ENCODE results near the gene GRK5.

Gene GRK5

GRCh38 chr10:119480667-119481066, 273.3 kb downstream of the GRK5 start:
- Mint-ChIP-seq H3K36me3 (ENCODE audit: low read depth) (no peaks in the 10 kb centered on the region), H3K9me3 (no peaks in the 10 kb centered on the region), H3K4me3 (no peak overlapping the region), H3K27ac (no peak overlapping the region), H3K4me1 (peaks cover 5% of the 10 kb centered on the region), H3K27me3 (ENCODE audit: low read depth) (peaks cover 63% of the 10 kb centered on the region)
- TF ChIP-seq, protein P1, sequence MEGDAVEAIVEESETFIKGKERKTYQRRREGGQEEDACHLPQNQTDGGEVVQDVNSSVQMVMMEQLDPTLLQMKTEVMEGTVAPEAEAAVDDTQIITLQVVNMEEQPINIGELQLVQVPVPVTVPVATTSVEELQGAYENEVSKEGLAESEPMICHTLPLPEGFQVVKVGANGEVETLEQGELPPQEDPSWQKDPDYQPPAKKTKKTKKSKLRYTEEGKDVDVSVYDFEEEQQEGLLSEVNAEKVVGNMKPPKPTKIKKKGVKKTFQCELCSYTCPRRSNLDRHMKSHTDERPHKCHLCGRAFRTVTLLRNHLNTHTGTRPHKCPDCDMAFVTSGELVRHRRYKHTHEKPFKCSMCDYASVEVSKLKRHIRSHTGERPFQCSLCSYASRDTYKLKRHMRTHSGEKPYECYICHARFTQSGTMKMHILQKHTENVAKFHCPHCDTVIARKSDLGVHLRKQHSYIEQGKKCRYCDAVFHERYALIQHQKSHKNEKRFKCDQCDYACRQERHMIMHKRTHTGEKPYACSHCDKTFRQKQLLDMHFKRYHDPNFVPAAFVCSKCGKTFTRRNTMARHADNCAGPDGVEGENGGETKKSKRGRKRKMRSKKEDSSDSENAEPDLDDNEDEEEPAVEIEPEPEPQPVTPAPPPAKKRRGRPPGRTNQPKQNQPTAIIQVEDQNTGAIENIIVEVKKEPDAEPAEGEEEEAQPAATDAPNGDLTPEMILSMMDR (IDR thresholded peaks at IDR 0.05; ENCODE audit: unreplicated experiment in 3 of 3) = no peak

DNA sequence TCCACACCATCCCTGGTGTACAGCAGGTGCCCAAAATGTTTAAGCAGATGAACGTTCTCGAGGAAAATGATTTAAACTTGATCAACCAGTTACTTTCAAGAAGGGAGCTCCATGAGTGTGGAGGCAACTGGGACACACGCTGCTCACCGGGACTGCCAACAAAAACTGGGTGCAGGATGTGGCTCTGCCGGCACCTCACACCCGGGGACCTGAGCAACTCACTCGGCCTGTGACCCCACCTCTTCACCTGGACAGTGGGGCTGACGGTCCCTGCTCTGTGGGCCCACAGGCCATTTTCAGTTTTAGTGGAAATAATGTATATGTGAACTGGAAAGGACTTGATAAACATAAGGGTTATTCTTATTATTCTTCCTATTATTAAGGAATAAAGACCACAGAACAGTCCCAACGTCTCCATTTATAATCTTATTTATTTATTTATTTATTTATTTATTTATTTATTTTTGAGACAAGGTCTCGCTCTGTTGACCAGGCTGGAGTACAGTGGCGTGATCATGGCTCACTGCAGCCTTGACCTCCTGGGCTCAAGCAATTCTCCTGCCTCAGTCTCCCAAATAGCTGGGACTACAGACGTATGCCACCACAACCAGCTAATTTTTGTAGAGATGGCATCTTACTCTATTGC, 274.5 kb downstream of the GRK5 start:
- H3K4me1 Mint-ChIP-seq = peaks cover 5% of the 10 kb centered on the region
- no peak overlapping the region for H3K4me3 Mint-ChIP-seq
- peaks cover 58% of the 10 kb centered on the region for H3K27me3 Mint-ChIP-seq (ENCODE audit: low read depth)
- no peak overlapping the region for H3K27ac Mint-ChIP-seq
- TF ChIP-seq, protein P1 (IDR thresholded peaks at IDR 0.05; ENCODE audit: unreplicated experiment in 3 of 3) = no peak
- H3K9me3 Mint-ChIP-seq = no peaks in the 10 kb centered on the region
- H3K36me3 Mint-ChIP-seq (ENCODE audit: low read depth) = no peaks in the 10 kb centered on the region

DNA sequence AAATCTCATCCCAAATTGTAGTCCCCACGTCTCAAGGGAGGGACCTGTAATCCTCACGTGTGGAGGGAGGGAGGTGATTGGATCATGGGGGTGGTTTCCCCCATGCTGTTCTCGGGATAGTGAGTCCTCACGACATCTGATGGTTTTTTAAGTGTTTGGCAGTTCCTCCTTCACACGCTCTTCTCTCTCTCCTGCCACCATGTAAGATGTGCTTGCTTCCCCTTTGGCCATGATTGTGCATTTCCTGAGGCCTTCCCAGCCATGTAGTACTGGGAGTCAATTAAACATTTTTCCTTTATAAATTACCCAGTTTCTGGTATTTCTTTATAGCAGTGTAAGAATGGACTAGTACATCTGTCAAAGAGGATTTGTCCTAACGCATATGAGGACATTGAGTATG, 275.6 kb downstream of the GRK5 start:
- Mint-ChIP-seq H3K4me1 (peaks cover 5% of the 10 kb centered on the region), H3K27ac (no peak overlapping the region), H3K4me3 (no peak overlapping the region), H3K9me3 (no peaks in the 10 kb centered on the region), H3K36me3 (ENCODE audit: low read depth) (no peaks in the 10 kb centered on the region), H3K27me3 (ENCODE audit: low read depth) (peaks cover 55% of the 10 kb centered on the region)
- TF ChIP-seq, protein P1 (IDR thresholded peaks at IDR 0.05; ENCODE audit: unreplicated experiment in 3 of 3) = no peak

- peaks cover 4% of the 10 kb centered on the region for H3K4me1 Mint-ChIP-seq
- no peak overlapping the region for H3K27ac Mint-ChIP-seq
- peaks cover 48% of the 10 kb centered on the region for H3K27me3 Mint-ChIP-seq (ENCODE audit: low read depth)
- TF ChIP-seq, protein P1 (IDR thresholded peaks at IDR 0.05; ENCODE audit: unreplicated experiment in 3 of 3) = no peak
- H3K4me3 Mint-ChIP-seq = no peak overlapping the region
- no peaks in the 10 kb centered on the region for H3K9me3 Mint-ChIP-seq
- no peaks in the 10 kb centered on the region for H3K36me3 Mint-ChIP-seq (ENCODE audit: low read depth)
Measured at GRCh38 chr10:119483839-119484238, 276.5 kb downstream of the GRK5 start.

- Mint-ChIP-seq H3K9me3 (no peaks in the 10 kb centered on the region), H3K4me3 (no peak overlapping the region), H3K4me1 (peaks cover 7% of the 10 kb centered on the region), H3K27me3 (ENCODE audit: low read depth) (peaks cover 21% of the 10 kb centered on the region), H3K27ac (no peak overlapping the region), H3K36me3 (ENCODE audit: low read depth) (no peaks in the 10 kb centered on the region)
- TF ChIP-seq, protein P1 (IDR thresholded peaks at IDR 0.05; ENCODE audit: unreplicated experiment in 3 of 3) = no peak
Measured at GRCh38 chr10:119488675-119489074, 281.3 kb downstream of the GRK5 start.

- no peaks in the 10 kb centered on the region for H3K9me3 Mint-ChIP-seq
- H3K27ac Mint-ChIP-seq = no peak overlapping the region
- TF ChIP-seq, protein P1 (IDR thresholded peaks at IDR 0.05; ENCODE audit: unreplicated experiment in 3 of 3) = peak in 1 of 3 experiments; percentile 19
- peaks cover 16% of the 10 kb centered on the region for H3K4me1 Mint-ChIP-seq
- no peaks in the 10 kb centered on the region for H3K36me3 Mint-ChIP-seq (ENCODE audit: low read depth)
- H3K4me3 Mint-ChIP-seq = no peak overlapping the region
- peaks cover 27% of the 10 kb centered on the region for H3K27me3 Mint-ChIP-seq (ENCODE audit: low read depth)
Measured at GRCh38 chr10:119489991-119490326, 282.6 kb downstream of the GRK5 start.
